Left forelimb (tissue), 1 donor: ENCODE measurements around the gene PSPC1.
"Not testable (repeated sequence)": the region's sequence is repeated elsewhere in the genome, so short reads cannot be mapped to it uniquely, and the experiment has no call there.

ENCODE experiments used
- DNase-seq: peaks from one replicate; pipeline ENCODE4 v3.0.0-alpha.2; 2018; ENCODE audit warnings: low spot score

The PSPC1 gene

GRCh38 chr13:19763618-19764017 lies 19.1 kb downstream of the PSPC1 start:
- no peak for DNase-seq

- DNase-seq, result no peak
These were observed 23.1 kb downstream of the PSPC1 start for GRCh38 chr13:19759669-19760068.

- no peak for DNase-seq
These were observed 40.1 kb downstream of the PSPC1 start for GRCh38 chr13:19742643-19743042.

- DNase-seq, result no peak
These were observed 44.7 kb downstream of the PSPC1 start for GRCh38 chr13:19737844-19738557.

GRCh38 chr13:19726611-19727010 lies 56.1 kb downstream of the PSPC1 start:
- no peak for DNase-seq

GRCh38 chr13:19725320-19725719 lies 57.4 kb downstream of the PSPC1 start:
- no peak for DNase-seq

GRCh38 chr13:19720039-19720438 lies 62.7 kb downstream of the PSPC1 start:
- DNase-seq, result no peak

GRCh38 chr13:19713186-19713965 lies 69.4 kb downstream of the PSPC1 start:
- DNase-seq, result no peak

- not testable (repeated sequence) for DNase-seq
These were observed 73.0 kb downstream of the PSPC1 start for GRCh38 chr13:19709782-19710181.

GRCh38 chr13:19709039-19709438 lies 73.7 kb downstream of the PSPC1 start:
- not testable (repeated sequence) for DNase-seq

- DNase-seq, result not testable (repeated sequence)
These were observed 78.5 kb downstream of the PSPC1 start for GRCh38 chr13:19704256-19704655.

- not testable (repeated sequence) for DNase-seq
These were observed 81.1 kb downstream of the PSPC1 start for GRCh38 chr13:19701619-19702018.

GRCh38 chr13:19700963-19701362 lies 81.8 kb downstream of the PSPC1 start:
- not testable (repeated sequence) for DNase-seq

- DNase-seq, result no peak
These were observed 86.9 kb downstream of the PSPC1 start for GRCh38 chr13:19695829-19696228.

GRCh38 chr13:19695428-19695827 lies 87.3 kb downstream of the PSPC1 start:
- no peak for DNase-seq

- not testable (repeated sequence) for DNase-seq
These were observed 91.3 kb downstream of the PSPC1 start for GRCh38 chr13:19691447-19691846.

GRCh38 chr13:19685437-19685836 lies 97.3 kb downstream of the PSPC1 start:
- no peak for DNase-seq

GRCh38 chr13:19685034-19685433 lies 97.7 kb downstream of the PSPC1 start:
- DNase-seq, result no peak

- DNase-seq, result no peak
These were observed 101.2 kb downstream of the PSPC1 start for GRCh38 chr13:19681517-19681916.

GRCh38 chr13:19680751-19681150 lies 102.0 kb downstream of the PSPC1 start:
- no peak for DNase-seq

GRCh38 chr13:19676168-19676567 lies 106.6 kb downstream of the PSPC1 start:
- no peak for DNase-seq

- no peak for DNase-seq
These were observed 107.8 kb downstream of the PSPC1 start for GRCh38 chr13:19674898-19675297.
